Dermis microvascular lymphatic vessel endothelial cell (primary cell): ENCODE data around the gene SCOC. TPM values are rescaled to one million over a fixed set of nuclear protein-coding genes. Genes with fewer than 3 reads are reported as not detected.

Experiments
- DNase-seq, 2 donors: peaks; one replicate each; pipeline versions ENCODE4 v3.0.0 to v3.0.0-alpha.2; 2010; ENCODE audit warnings: low read depth in 2 of 2
- total RNA-seq: library from RNA; depleted of rRNA; stranded (reverse); fragments of >200 nt; gene quantifications from 2 replicates; pipeline ENCODE4 v1.2.1, GENCODE V29; 2014

The SCOC gene
- 34.8 and 37.6 TPM in 2 replicates for total RNA-seq

GRCh38 chr4:140373328-140374129 lies at the start of gene SCOC:
TSS of gene SCOC (plus strand) at chr4:140373646. CDS start at chr4:140379171, 5,525 bp downstream.
- DNase-seq: peak; percentile 99 to 100

GRCh38 chr4:140326395-140326993 lies 47.0 kb upstream of the SCOC start:
- DNase-seq: peak; percentile 43 to 68

GRCh38 chr4:140330311-140330900 lies 43.0 kb upstream of the SCOC start:
- peak; percentile 25 to 50 for DNase-seq

- no peak for DNase-seq
Observed at GRCh38 chr4:140331245-140331644, 42.2 kb upstream of the SCOC start.

- DNase-seq: no peak
Observed at GRCh38 chr4:140331876-140332275, 41.6 kb upstream of the SCOC start.

- no peak for DNase-seq
Observed at GRCh38 chr4:140332734-140333133, 40.7 kb upstream of the SCOC start.

GRCh38 chr4:140333523-140333922 lies 39.9 kb upstream of the SCOC start:
- no peak for DNase-seq

GRCh38 chr4:140335076-140335475 lies 38.4 kb upstream of the SCOC start:
- DNase-seq: peak in 1 of 2 donors; percentile 9

- no peak for DNase-seq
Observed at GRCh38 chr4:140336730-140337129, 36.7 kb upstream of the SCOC start.

GRCh38 chr4:140342620-140343019 lies 30.8 kb upstream of the SCOC start:
- DNase-seq: no peak

GRCh38 chr4:140343303-140343702 lies 30.1 kb upstream of the SCOC start:
- DNase-seq: peak in 1 of 2 donors; percentile 35

GRCh38 chr4:140344101-140344500 lies 29.3 kb upstream of the SCOC start:
- DNase-seq: no peak

GRCh38 chr4:140344621-140345020 lies 28.8 kb upstream of the SCOC start:
- DNase-seq: no peak

GRCh38 chr4:140346136-140346535 lies 27.3 kb upstream of the SCOC start:
- no peak for DNase-seq

- no peak for DNase-seq
Observed at GRCh38 chr4:140349816-140350215, 23.6 kb upstream of the SCOC start.

GRCh38 chr4:140351093-140352075 lies 22.1 kb upstream of the SCOC start:
- no peak for DNase-seq

GRCh38 chr4:140353786-140354185 lies 19.7 kb upstream of the SCOC start:
- DNase-seq: no peak

- DNase-seq: no peak
Observed at GRCh38 chr4:140355288-140355687, 18.2 kb upstream of the SCOC start.

- no peak for DNase-seq
Observed at GRCh38 chr4:140357868-140358267, 15.6 kb upstream of the SCOC start.

GRCh38 chr4:140358281-140358680 lies 15.2 kb upstream of the SCOC start:
- DNase-seq: peak in 1 of 2 donors; percentile 68
